Activated CD8-positive, alpha-beta memory T cell treated with anti-CD3 and anti-CD28 coated beads, Interleukin-2, amount 50 U/mL, for 48 hours (primary cell): Measurements from ENCODE around the gene OPRL1.

Source experiments
- DNase-seq: peaks from one replicate; pipeline ENCODE4 v3.0.0-alpha.2; 2020

OPRL1 gene

DNA sequence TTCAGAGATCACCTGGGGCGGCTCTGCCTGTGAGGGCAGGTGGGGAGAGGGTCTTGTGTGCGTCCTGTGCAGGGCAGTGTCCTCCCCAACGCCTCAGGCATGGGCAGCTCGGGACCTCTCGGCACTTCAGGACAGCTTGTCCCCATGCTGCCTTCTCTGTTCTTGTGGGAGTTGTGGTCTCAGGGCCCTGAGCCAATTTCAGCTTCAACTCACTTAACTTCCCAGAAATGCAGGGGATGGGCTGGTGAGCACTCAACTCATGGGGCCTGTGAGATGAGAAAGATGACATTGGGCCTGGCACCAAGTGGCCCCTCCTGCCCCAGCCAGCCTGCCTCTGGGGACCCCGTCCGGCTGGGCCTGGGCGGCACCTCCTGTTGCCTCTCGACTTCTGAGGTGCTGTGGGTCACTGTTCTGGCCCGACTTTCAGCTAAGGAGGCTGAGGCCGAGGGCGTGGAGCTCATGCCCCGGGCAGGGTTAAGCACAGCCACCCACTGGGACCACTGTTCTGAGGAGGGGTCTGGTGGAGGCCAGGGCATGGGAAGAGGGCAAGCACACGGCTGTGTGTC is 7.3 kb upstream of the OPRL1 start:
- DNase-seq, result no peak

DNA sequence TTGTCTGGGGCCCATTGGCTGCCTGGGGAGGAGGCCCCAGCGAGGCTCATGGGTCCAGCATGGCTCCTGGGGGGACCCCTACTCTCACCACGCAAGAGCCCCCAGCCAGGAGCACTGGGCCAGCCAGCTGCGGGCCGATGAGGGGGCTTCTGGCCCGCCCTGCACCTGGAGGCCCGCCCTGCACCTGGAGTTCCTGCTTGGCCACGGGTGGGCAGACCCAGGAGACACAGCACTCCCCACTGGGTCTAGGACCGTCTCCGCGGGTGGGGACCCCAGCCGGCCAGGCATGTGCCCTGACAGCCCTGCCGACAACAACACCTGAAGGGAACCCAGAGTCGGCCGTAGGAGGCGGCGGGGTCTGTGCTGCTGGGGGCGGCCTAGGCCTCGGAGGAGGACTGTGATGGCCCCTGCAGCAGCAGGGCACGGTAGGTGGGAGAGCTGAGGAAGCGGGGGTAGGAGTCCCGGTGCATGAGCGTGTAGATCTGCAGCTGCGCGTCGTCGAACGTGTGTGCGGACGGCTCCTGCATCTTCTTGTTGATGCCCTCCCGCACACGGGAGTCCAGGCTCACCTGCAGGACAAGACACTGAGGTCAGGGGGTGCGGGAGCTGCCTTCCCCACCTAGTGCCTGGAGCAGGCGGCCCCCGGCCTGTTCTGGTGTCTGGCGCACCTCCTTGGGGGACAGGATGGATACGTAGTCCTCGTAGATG is 6.3 kb upstream of the OPRL1 start:
- no peak for DNase-seq

DNA sequence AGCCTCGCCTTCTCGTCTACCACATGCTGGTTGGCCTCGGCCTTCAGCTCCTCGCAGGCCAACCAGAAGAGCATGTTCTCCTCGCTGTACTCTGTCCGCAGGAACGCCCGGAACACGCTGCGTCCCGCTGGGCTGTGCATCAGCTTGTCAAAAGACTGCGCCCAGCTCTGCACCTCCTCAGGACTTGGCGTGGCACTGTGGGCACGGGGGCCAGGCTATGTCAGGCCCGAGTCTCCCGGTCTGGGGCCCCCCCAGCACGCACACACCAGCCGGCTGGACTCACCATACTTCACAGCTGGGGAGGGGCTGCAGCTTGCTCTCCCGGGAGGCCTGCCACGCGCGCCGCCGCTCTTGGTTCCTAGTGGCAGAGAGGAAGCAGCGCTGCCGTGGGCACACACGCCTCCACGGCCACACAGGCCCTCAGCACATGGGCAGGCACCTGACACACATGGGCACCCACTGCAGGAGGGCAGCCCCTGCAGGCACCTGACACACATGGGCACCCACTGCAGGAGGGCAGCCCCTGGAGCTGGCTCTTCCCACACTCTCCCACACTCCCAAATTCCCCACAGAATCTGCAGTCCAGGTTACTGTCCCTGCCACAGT is 5.6 kb upstream of the OPRL1 start:
- DNase-seq, result no peak

DNA sequence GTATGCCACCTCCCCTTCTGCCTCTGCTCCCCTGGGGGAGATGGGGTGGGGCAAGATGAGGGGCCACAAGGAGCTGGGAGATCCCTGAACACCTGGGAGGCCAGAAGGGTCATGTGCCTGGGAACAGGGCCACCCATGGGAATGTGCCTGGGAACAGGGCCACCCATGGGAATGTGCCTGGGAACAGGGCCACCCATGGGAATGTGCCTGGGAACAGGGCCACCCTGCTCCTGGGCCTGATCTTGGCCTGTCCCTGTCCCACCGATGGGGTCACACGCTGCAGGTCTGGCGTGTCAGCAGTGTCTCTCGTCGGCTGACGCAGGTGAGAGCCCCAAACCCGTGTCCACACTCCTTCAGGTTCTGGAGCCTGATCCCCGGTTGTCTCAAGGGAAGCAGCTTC is 4.9 kb upstream of the OPRL1 start:
- no peak for DNase-seq

DNA sequence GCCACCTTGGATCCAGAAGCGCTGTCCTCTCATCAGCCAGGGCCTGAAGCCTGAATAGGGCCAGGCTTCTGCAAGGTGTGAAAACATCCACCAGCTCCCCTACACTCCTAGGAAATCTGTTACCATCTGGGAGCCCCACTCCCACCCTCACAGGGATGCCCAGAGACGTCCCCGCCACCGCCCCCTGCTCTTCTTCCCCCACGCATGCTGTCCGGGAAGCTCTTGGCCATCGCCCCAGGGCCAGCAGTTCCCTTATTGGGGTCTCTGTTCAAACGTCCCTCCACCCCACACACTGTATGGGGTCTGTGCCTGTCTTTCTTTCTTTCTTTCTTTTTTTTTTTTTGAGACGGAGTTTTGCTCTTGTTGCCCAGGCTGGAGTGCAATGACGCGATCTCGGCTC is 4.3 kb upstream of the OPRL1 start:
- no peak for DNase-seq

DNA sequence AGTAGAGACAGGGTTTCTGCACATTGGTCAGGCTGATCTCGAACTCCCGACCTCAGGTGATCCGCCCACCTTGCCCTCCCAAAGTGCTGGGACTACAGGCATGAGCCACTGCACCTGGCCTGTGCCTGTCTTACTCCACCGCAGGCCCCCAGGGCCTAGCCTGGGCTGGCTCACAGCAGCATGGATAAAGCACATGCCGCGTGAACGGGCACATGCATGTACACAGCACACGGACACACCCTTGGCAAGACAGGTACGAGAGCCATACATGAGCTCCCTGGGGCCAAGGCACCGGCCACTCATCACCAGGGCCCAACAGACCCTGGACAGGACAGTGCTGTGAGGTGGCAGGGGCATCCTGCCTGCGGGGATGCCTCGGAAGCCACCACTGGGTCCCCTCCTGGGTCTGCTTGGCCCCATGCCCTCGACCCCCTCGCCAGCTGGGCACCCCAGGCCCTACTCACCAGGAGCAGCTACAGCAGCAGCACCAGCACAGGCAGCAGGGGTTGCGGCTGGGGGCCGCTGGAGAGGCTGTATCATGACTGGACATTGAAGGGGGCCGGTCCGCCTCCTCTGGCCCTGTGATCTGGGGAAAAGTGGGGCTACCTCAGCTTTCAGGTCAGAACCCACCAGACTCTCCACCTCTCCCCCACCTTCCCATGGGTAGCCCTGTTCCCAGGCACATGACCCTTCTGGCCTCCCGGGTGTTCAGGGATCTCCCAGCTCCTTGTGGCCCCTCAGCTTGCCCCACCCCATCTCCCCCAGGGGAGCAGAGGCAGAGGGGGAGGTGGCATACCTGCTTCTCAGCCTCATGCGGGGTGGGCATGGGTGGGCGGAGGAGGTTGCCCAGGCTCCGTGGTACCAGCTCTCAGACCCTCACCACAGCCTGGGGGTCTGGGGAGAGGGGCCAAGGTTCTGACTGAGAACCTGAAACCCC is 3.6 kb upstream of the OPRL1 start:
- no peak for DNase-seq

DNA sequence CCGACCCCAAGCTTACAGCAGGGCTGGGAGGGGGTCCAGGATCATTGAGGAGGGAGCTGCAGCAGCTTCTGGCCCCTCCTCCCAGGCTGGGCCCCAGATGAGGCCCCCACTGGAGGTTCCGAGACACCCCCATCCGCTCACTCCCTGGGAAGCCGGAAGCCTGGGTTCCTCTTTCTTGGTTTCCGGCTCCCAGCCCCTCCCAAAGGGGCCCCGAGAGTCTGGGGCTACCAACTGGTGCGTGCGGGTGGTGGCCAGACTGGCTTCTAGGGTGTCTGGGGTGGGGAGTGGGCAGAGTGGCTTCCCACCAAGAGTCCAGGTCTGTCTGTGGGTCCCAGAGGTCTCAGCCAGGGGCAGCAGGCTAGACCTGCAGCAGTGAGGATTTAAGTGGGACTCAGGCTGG is 2.8 kb upstream of the OPRL1 start:
- DNase-seq, result no peak

DNA sequence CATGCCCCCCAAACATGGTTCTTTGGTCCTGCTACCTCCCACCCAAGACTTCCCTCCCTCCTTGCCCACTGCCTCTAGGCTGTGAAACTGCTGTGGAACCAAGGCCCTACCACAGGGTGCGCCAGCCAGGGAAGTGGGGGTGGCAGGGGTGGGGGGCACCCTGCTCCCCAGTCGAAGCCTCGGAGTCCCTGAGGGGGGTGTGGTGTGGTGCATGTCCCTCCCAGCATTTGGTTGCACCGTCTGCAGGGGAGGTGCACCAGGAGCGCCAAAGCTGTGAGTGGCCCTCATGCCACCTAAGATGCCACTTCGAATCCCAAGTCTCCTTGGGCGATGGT is 2.4 kb upstream of the OPRL1 start:
- no peak for DNase-seq

DNA sequence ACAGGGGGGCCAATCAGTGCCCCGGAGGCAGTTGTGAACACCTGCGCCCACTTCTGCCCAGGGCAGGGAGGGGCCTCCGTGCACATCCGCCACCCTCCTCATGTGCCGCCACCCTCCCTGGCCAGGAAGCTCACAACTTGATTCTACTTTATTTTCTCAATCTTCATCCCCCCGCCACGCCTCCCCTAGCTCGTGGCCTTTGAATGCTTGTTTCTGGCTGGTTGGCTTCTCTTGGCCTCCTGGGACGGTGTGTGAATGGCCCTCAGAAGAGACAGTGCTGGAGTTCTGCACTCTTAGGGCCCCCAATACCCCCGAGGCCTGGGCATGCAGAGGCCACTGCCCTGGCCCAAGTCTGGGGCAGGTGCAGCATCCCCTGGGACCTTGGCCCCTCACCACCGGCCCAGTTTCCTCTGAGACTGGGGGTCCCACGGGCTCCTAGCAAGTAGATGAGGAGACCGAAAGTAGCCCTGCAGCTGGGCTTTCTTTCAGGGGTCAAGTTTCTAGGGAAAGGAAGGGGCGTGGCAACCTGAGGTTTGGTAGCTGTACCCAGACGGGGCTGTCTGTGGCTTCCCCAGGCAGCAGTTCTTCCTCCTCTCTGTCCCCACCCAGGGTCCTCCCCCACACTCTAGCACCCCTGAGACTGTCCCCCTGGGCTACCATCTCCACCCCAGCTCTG is 1.9 kb upstream of the OPRL1 start:
- no peak for DNase-seq

DNA sequence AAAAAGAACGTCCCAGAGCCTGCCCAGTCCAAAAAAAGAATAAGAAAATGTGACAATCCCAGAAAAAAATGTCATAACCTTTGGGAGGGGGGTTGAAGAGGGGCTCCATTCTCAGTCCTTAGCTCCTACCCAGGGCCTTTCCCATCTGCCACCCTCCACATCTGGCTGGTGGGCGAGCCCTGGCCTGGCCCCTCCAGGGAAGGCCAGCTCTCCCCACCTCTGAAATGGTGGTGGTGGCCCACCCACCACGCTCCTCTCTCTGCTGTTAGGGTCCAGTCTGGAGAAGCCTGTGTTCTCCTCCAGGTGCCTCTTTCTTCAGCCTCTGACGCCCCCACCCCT is 979 bp upstream of the OPRL1 start:
- DNase-seq, result no peak

DNA sequence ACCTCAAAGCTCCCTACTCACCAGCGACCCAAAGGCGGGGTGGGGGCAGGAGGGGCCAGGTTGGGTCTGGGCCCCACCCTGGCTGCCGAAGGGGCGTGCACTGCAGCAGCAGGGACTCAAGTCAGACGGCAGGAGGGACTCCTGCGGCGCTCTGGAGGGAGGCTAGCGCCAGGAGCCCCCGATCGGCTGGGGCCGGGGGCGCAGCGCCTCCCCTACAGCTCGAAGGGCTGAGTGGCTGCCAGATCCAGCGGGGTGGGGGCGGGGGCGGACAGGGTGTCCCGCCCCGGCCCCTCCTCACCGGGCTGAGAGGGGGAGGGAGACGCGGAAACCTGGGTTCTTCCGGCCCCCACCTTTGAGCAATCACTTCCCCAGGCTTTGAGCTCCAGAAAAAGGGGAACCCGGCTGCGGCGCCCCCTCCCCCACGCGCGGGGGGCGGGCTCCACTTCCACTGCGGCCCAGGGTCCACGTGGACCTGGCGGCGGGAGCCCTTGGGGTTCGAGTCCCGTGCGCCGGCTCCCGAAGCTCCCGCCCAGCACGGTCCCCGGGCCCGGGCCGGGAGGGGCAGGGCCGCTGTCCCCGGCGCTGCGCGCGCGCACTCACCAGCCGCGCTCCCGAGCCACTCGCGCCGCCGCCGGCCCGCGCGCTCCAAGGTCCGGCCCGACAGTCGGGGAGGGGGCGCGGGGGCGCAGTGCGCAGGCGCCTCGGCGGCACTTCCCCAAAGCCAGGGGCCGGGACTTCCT is 439 bp upstream of the OPRL1 start, which contains the start of gene RGS19:
TSS of gene RGS19 (minus strand) at position 246 of the 740 bp plus-strand sequence. CDS start 2,632 bp downstream, outside the sequence.
- DNase-seq, result peak; percentile 82

DNA sequence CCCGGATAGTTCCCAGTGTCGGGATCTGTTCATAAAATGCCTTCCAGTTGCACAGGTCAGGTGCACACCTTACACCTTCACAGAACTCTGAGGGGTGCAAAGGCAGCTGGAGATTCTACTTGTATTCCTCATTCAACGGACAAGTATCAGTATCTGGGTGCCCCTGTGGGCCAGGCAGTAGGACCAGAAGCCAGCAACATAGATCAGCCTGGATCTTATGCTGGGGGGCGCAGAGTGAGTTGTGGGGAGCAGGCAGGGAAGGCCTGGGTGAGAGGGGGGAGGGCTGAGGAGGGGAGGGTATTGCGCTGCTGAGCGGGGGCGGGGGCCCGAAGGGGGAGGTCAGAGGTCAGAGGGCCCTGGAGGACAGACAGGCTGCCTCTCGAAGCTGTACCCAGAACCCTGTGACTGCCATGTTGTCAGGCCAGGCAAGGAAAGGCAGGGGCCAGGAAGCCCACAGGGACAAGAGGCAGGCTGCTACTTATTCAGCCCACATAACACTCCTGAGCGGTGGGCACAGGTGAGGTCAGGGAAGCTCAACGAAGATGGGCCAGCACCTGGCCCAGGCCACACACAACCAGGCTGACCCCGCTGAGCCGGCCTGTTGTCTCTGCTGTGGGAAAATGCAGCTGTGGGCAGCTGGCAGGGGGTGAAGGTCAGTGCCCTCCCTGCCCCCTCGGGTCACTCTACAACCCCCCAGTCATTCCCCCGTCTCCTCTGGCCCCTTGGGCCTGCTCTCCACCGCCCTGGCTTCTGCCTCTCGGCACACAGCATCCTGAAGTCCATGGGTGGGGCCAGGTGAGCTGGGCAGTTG is 1.1 kb downstream of the OPRL1 start:
- no peak for DNase-seq

DNA sequence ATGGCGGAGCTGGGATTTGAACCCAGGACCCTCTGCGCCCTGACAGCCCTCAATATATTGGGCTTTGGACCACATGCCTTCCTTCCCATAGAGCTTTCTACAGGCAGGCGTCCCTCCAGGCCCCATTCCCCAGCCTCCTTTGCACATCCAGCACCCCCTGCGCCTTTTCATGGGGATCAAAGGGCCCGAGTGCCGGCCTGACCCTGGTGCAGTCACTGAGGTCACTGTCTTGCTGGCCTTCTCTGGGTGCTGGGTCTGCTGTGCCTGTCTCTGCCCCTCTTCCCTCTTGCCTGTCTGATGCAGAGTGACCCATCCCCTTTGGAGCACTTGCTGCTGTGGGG is 1.7 kb downstream of the OPRL1 start:
- DNase-seq, result no peak

DNA sequence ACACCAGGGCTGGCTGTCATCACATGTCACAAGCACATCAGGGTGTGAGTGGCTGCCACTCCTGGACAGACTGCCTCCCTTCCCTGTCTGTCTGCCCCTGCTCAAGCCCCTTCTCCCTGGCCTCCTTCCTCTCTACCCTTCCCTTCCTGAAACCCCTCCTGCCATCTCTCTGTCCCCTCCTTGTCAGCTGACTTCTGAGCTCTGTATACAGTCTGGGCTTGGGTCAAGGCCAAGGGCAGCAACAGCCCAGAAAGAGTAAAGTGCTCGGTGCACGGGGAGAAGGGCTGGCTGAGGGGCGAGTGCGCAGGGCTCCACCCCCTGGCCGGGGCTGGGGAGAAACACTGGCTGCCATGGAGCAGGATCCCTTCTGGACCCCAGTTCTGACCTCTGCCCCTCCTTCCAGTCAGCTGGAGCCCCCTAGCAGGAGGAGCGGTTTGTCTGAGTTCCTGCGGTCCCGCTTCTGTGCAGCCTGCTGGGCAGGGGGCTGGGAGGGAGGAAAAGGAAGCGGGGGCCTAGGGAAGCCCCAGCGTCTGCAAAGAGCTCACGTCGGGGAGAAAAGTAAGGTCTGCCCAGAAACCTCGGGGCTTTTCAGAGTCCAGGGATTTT is 2.3 kb downstream of the OPRL1 start:
- no peak for DNase-seq

DNA sequence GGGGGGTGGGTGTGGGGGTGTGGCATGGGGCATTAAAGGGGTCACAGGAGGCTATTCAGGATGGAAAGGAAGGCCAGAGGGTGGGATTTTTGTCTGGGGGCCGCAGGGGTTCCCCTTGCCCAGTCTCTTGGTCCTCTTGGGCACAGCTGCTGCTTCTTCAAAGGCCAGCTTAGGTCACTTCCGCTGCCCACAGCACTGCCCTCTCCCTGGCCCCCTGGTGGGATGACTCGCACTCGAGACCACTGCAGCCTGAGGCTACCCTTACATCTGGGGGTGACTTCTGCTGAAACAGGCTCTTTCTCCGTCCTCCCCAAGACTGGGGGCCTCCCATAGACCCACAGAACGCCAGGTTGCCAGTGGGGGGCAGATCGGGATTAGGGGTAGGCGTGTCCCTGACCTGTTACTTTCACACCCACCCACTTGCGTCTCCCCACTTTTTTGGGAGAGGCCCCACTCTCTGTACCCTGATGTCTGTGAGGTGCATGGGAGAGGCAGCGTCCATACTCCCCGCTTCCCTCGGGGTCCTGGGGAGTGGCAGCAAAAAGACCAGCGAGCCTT is 3.0 kb downstream of the OPRL1 start:
- no peak for DNase-seq

DNA sequence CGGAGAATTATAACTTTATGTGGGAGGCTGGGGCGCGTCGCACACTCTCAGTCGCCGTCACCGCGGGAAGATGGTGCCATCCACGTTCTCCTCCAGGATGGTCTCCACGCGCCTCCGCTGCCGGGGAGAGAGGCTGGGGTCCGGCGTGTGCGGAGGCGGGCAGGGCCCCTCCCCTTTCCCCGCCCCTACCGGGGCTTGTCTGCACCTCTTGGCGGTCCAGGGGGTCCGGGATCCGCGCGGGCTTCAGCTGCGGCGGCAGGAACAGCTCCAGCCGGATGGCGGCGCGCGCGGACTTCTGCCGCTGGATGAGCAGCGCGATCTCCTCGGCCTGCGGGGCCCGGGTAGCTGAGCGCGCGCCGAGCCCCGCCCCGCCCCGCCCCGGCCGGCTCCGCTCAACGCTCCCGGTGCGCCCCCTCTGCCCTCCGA is 3.5 kb downstream of the OPRL1 start:
- DNase-seq, result peak; percentile 88

DNA sequence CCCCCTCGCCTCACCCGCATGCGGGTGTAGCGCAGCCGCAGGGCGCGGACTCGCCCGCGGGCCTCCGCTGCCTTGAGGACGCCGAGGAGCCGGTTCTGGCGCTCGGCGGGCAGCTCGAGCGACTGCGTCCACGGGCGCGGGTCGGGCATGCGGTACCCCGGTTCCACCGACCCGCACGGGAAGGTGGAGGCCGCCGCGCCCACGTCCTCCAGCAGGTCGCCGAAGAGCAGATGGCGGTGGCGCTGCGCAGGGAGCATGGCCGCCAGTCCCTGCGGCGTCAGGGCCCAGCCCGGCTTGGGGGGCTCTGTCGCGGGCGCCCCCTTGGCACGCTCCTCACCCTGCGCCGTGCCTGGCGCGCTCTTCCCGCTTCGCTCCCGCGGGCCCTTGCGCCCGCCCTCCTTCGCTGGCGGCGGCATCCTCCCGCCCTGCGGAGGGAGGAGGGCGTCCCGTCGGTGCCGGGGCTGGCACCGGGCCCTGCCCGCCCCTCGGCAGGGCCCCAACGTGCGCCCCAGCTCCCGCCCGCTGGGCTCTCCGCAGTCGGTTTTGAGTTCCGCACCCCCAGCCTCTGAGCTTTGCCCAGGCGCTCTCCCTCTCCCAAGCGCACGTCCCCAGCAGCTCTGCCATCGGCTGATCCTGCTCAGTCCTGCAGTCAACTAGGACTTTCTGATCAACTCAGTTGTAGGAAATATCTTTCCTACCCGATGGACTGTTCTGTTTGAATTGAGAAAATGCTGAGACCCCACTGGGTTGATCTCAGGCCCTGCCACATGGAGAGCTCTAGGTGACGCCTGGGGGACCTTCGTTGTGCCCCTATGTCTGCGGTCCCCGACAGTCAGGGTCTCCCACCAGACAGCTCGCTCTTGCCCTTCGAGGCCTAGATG is 4.2 kb downstream of the OPRL1 start, which contains the start of gene LKAAEAR1:
TSS of gene LKAAEAR1 (minus strand) at position 595 of the 881 bp plus-strand sequence. CDS start at position 416, 179 bp downstream.
- no peak for DNase-seq

DNA sequence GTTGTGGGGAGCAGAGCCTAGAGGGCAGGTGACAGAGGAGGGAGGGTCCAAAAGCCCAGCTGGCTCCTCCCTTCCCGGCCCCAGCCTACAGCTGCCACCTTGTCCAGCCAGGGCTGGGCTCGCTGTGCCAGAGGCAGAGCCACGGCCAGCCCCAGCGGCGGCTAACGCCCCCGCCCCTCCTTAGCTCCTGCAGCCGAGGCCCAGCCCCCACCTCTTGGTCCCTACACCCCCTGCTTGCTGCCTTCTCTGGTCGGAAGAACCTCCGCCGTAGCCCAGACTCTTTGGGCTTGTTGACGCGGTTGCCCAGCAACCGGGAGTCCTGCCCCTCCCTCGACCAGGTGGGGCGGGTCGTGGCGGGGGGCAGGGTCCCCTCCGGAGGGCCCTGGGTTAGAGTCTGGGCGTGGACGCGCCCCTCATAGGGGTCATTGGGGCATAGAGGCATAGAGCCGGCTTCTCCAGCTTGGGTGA is 4.8 kb downstream of the OPRL1 start:
- DNase-seq, result no peak

DNA sequence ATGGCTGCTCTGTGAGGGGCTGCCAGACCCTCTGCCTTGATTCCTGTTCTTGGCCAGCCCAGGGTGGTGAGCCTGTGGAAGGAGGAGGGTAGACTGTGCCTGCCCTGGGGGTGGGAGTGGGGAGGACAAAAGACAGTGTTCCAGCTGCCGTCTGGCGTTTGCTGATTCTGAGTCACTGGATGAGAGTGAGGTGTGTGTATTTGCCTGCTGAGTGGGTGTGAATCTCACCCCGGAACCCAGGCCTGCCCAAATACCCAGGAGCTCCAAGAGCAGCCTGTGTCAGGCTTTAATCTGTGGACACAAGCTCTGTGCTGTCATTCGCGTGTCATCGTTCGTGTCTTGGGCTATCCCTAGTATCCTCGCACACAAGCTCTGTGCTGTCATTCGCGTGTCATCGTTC is 6.9 kb downstream of the OPRL1 start:
- no peak for DNase-seq
